Esophagus squamous epithelium (tissue), 4 donors: ENCODE results near the gene SLC1A4.

ENCODE experiments used
- POLR2A ChIP-seq, 4 donors: fragments of 450-650 bp; IDR thresholded peaks; one replicate each; pipeline ENCODE4 v1.6.1; 2017; ENCODE audit warnings: antibody characterized with exemption in 4 of 4, mild to moderate bottlenecking in 4 of 4, moderate library complexity in 3 of 4
- TF ChIP-seq, protein P1 (sequence below), 6 experiments: fragments of 450-650 bp in 4 of 6; fragments of 200-600 bp in 2 of 6; sonication (generic) in 2 of 6; IDR thresholded peaks; one replicate each; pipeline ENCODE4 v1.5.1; 2016 to 2019; ENCODE audit warnings: antibody characterized with exemption in 6 of 6, mild to moderate bottlenecking in 4 of 6, moderate library complexity in 4 of 6

DNA sequence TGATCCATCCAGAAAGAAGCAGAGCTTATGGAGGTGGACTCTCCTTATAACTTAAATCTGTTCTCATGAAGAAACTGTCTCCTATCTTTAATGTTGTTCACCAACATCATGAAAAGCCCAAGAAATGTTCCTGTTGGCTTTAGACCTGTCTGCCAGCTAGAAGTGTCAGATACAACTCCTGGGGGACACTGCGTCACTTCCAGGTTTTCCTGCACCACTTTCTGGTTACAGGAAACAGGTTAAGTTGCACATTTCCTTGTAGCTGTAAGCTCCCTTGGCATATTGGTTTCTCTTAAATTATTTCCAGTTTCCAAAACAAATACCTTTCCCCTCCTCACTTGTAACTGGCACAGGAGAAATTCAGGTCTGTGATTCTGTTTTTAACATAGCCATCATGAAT is 69.9 kb downstream of the SLC1A4 start:
- TF ChIP-seq, protein P1, sequence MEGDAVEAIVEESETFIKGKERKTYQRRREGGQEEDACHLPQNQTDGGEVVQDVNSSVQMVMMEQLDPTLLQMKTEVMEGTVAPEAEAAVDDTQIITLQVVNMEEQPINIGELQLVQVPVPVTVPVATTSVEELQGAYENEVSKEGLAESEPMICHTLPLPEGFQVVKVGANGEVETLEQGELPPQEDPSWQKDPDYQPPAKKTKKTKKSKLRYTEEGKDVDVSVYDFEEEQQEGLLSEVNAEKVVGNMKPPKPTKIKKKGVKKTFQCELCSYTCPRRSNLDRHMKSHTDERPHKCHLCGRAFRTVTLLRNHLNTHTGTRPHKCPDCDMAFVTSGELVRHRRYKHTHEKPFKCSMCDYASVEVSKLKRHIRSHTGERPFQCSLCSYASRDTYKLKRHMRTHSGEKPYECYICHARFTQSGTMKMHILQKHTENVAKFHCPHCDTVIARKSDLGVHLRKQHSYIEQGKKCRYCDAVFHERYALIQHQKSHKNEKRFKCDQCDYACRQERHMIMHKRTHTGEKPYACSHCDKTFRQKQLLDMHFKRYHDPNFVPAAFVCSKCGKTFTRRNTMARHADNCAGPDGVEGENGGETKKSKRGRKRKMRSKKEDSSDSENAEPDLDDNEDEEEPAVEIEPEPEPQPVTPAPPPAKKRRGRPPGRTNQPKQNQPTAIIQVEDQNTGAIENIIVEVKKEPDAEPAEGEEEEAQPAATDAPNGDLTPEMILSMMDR (IDR thresholded peaks at IDR 0.05) = no peak
- TF ChIP-seq POLR2A (IDR thresholded peaks at IDR 0.05) = no peak
